ENCODE measurements around the gene KAT8. TPM values are rescaled to one million over a fixed set of nuclear protein-coding genes. Genes with fewer than 3 reads are reported as not detected.

KAT8 gene
- total and polyA plus RNA-seq, 8 donors = 31.5 to 71.7 (median 38.2) TPM

DNA sequence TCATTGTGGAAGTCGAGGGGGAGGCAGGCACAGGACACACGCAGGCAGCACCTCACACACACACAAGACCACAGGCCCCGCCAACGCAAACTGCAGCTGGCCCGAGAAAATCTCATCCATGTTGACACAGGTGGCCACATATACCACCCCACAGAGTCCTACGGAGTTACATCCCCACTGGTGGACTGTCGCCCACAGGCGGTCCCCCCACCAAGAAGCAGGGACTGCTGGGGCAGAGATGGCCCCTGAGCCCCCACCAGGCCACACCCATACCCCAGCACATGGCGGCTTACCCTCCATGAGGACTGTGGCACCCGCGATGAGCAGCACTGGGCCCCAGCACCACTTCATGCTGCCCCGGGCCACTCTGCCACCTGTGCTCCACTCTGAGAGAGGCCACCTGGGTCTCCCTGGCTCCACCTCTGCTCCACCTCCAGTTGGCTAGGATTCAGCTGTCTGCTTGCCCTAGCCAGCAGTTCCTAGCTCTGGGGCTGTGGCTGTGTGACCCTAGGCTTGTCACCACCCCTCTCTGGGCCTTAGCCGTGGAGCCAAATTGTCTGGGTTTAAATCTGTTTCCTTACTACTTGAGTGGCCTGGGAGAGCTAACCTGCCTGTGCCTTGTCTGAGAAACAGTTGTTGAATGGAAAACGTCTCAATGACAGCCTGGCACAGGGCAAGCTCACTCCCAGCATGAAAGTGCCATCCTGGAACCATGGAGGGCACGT lies 28.8 kb upstream of the KAT8 start, which contains the start of gene PRSS53:
Gene PRSS53, minus strand, starts transcription at position 485 of the 725 bp plus-strand sequence. Its CDS starts 134 bp downstream, at position 351.
- H3K27me3 ChIP-seq = no peaks in the 10 kb centered on the region
- whole genome bisulfite sequencing, 2 donors = 71 to 75% methylated on average over 15 of the region's 15 CpGs
- peak in 2 of 4 donors; percentile 40 to 50 for ATAC-seq
- TF ChIP-seq, protein P1, sequence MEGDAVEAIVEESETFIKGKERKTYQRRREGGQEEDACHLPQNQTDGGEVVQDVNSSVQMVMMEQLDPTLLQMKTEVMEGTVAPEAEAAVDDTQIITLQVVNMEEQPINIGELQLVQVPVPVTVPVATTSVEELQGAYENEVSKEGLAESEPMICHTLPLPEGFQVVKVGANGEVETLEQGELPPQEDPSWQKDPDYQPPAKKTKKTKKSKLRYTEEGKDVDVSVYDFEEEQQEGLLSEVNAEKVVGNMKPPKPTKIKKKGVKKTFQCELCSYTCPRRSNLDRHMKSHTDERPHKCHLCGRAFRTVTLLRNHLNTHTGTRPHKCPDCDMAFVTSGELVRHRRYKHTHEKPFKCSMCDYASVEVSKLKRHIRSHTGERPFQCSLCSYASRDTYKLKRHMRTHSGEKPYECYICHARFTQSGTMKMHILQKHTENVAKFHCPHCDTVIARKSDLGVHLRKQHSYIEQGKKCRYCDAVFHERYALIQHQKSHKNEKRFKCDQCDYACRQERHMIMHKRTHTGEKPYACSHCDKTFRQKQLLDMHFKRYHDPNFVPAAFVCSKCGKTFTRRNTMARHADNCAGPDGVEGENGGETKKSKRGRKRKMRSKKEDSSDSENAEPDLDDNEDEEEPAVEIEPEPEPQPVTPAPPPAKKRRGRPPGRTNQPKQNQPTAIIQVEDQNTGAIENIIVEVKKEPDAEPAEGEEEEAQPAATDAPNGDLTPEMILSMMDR (IDR thresholded peaks at IDR 0.05) = no peak
- H3K36me3 ChIP-seq = peaks cover 0 to 9% (median 0%) of the 10 kb centered on the region in 3 donors
- FAIRE-seq = no peak
- no peaks in the 10 kb centered on the region for H3K9me3 ChIP-seq
- DNase-seq = peak in 2 of 6 donors; percentile 42 to 44
- intact Hi-C loops (cut with DNase I) = loop anchor here in 1 of 3 donors (10.0 kb wide), 1 partner anchor 104 kb away; the partner anchor contains the start of gene HSD3B7
- no peak within 1 kb of the TSS for H3K4me3 ChIP-seq
- no peak within 1 kb of the TSS for H3K27ac ChIP-seq
- peaks cover 0 to 6% (median 3%) of the 10 kb centered on the region in 3 donors for H3K4me1 ChIP-seq

- peaks cover 0 to 6% (median 6%) of the 10 kb centered on the region in 3 donors for H3K4me1 ChIP-seq
- TF ChIP-seq, protein P1 (IDR thresholded peaks at IDR 0.05) = no peak
- peaks cover 0 to 9% (median 0%) of the 10 kb centered on the region in 3 donors for H3K36me3 ChIP-seq
- intact Hi-C loops (cut with DNase I) = loop anchor here in 1 of 3 donors (10.0 kb wide), 1 partner anchor 104 kb away; the partner anchor contains the start of gene HSD3B7
- H3K4me3 ChIP-seq = no peak overlapping the region
- WGBS, 2 donors = 94% methylated on average over 8 of the region's 8 CpGs
- FAIRE-seq = no peak
- no peak for DNase-seq
- no peaks in the 10 kb centered on the region for H3K27me3 ChIP-seq
- no peaks in the 10 kb centered on the region for H3K9me3 ChIP-seq
- H3K27ac ChIP-seq = no peak overlapping the region
- ATAC-seq = no peak
These were observed 28.3 kb upstream of the KAT8 start for GRCh38 chr16:31089199-31089598.

- 95 to 96% methylated on average over 2 of the region's 2 CpGs for WGBS, 2 donors
- no peak for DNase-seq
- no peak for ATAC-seq
- Histone ChIP-seq H3K27ac (no peak overlapping the region), H3K4me3 (no peak overlapping the region), H3K27me3 (no peaks in the 10 kb centered on the region), H3K9me3 (no peaks in the 10 kb centered on the region), H3K4me1 (peaks cover 0 to 11% (median 6%) of the 10 kb centered on the region in 3 donors), H3K36me3 (peaks cover 0 to 9% (median 0%) of the 10 kb centered on the region in 3 donors)
- no peak for FAIRE-seq
- TF ChIP-seq, protein P1 (IDR thresholded peaks at IDR 0.05) = no peak
- intact Hi-C loops (cut with DNase I) = no loop called here
These were observed 26.9 kb upstream of the KAT8 start for GRCh38 chr16:31090540-31090939.

- Histone ChIP-seq H3K4me3 (no peak overlapping the region), H3K36me3 (peaks cover 0 to 9% (median 0%) of the 10 kb centered on the region in 3 donors), H3K27me3 (no peaks in the 10 kb centered on the region), H3K4me1 (peaks cover 0 to 11% (median 6%) of the 10 kb centered on the region in 3 donors), H3K9me3 (no peaks in the 10 kb centered on the region), H3K27ac (no peak overlapping the region)
- TF ChIP-seq, protein P1 (IDR thresholded peaks at IDR 0.05) = no peak
- intact Hi-C loops (cut with DNase I) = no loop called here
- FAIRE-seq (no peak), ATAC-seq (no peak), DNase-seq (peak in 1 of 6 donors; percentile 35)
- 90 to 95% methylated on average over 5 of the region's 5 CpGs for WGBS, 2 donors
These were observed 25.1 kb upstream of the KAT8 start for GRCh38 chr16:31092330-31092729.
